Measurements from ENCODE around the gene GREM1. TPM values are rescaled to one million over a fixed set of nuclear protein-coding genes. Genes with fewer than 3 reads are reported as not detected.

Gene GREM1
- total and polyA plus RNA-seq, 2 experiments from 2014 or later, result 0.27 to 1.0 TPM

DNA sequence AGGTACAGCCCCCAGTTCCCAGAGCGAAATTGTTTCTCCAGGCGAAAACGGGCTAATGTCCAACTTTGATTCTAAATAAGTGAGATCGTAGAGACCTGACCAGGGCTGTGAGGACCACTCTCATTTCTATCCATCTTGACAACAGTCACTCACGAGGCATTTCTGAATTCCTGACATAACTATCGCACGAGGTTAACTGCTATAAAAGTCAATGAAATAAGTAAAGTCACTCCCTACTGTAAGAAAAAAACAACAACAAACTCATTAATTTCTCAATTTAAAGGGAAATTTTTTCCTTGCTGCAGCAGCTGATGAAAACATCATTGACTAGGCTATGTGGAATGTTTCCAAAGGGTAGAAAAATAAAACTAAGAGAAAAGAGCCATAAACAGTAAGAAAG, 69.1 kb downstream of the GREM1 start (continued):
- TF ChIP-seq, protein P1, sequence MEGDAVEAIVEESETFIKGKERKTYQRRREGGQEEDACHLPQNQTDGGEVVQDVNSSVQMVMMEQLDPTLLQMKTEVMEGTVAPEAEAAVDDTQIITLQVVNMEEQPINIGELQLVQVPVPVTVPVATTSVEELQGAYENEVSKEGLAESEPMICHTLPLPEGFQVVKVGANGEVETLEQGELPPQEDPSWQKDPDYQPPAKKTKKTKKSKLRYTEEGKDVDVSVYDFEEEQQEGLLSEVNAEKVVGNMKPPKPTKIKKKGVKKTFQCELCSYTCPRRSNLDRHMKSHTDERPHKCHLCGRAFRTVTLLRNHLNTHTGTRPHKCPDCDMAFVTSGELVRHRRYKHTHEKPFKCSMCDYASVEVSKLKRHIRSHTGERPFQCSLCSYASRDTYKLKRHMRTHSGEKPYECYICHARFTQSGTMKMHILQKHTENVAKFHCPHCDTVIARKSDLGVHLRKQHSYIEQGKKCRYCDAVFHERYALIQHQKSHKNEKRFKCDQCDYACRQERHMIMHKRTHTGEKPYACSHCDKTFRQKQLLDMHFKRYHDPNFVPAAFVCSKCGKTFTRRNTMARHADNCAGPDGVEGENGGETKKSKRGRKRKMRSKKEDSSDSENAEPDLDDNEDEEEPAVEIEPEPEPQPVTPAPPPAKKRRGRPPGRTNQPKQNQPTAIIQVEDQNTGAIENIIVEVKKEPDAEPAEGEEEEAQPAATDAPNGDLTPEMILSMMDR (conservative IDR thresholded peaks at IDR 0.05; ENCODE audit: low read depth in 2 of 2), result no peak
- TF ChIP-seq STAT1 (IDR thresholded peaks at IDR 0.05; ENCODE audit: unreplicated experiment) (no peak), EZH2 (IDR thresholded peaks at IDR 0.05; ENCODE audit: low read depth, unreplicated experiment) (no peak), POLR2AphosphoS5 (IDR thresholded peaks at IDR 0.05; ENCODE audit: low read depth) (no peak), CREB1 (CRISPR knock-in tag; IDR thresholded peaks at IDR 0.05; ENCODE audit: low read depth) (no peak), ZNF114 (CRISPR knock-in tag; IDR thresholded peaks at IDR 0.05) (no peak), NANOG (IDR thresholded peaks at IDR 0.05; ENCODE audit: borderline replicate concordance) (no peak), JUNB (IDR thresholded peaks at IDR 0.05; ENCODE audit: unreplicated experiment) (no peak), ZNF331 (CRISPR knock-in tag; IDR thresholded peaks at IDR 0.05; ENCODE audit: low read depth) (no peak)
- TF ChIP-seq, protein P2, sequence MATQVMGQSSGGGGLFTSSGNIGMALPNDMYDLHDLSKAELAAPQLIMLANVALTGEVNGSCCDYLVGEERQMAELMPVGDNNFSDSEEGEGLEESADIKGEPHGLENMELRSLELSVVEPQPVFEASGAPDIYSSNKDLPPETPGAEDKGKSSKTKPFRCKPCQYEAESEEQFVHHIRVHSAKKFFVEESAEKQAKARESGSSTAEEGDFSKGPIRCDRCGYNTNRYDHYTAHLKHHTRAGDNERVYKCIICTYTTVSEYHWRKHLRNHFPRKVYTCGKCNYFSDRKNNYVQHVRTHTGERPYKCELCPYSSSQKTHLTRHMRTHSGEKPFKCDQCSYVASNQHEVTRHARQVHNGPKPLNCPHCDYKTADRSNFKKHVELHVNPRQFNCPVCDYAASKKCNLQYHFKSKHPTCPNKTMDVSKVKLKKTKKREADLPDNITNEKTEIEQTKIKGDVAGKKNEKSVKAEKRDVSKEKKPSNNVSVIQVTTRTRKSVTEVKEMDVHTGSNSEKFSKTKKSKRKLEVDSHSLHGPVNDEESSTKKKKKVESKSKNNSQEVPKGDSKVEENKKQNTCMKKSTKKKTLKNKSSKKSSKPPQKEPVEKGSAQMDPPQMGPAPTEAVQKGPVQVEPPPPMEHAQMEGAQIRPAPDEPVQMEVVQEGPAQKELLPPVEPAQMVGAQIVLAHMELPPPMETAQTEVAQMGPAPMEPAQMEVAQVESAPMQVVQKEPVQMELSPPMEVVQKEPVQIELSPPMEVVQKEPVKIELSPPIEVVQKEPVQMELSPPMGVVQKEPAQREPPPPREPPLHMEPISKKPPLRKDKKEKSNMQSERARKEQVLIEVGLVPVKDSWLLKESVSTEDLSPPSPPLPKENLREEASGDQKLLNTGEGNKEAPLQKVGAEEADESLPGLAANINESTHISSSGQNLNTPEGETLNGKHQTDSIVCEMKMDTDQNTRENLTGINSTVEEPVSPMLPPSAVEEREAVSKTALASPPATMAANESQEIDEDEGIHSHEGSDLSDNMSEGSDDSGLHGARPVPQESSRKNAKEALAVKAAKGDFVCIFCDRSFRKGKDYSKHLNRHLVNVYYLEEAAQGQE (IDR thresholded peaks at IDR 0.05; ENCODE audit: unreplicated experiment), result no peak

DNA sequence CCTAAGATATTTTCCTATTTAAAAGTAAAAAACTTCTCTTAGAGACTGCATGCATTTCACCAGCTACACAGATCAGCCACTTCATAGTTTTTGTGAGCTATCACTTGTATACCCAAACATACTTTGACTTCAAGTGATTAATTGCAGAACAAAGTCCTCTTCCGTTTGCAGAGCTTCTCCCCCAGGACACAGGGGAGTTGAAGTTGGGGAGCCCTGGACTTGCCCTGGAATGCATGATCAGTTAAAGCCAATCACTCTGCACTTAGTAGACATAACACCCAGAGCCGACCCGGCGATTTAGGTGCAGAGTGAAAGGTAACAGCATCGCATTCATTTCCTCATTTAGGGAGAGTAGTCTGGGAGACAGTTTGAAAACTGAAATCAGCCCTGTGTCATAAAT, 70.1 kb downstream of the GREM1 start:
- Mint-ChIP-seq H3K36me3 (ENCODE audit: low read depth) (no peaks in the 10 kb centered on the region), H3K27ac (no peak overlapping the region), H3K4me3 (no peak overlapping the region), H3K9me3 (no peaks in the 10 kb centered on the region), H3K27me3 (ENCODE audit: insufficient read depth, low read depth, poor library complexity) (peaks cover 2% of the 10 kb centered on the region), H3K4me1 (peaks cover 13% of the 10 kb centered on the region)
- Histone ChIP-seq H2AFZ (0 out of 2 replicates have a peak overlapping the region, but pooled peaks have one; percentile 49), H3K36me3 (ENCODE audit: insufficient read depth) (no peaks in the 10 kb centered on the region), H3K9me2 (ENCODE audit: insufficient read depth) (no peaks in the 10 kb centered on the region), H4K20me1 (replicated peaks; ENCODE audit: insufficient read depth) (no peaks in the 10 kb centered on the region), H3K27ac (ENCODE audit: low read depth) (no peak overlapping the region), H3F3A (replicated peaks; ENCODE audit: low read depth) (no peaks in the 10 kb centered on the region), H3K4me2 (no peak overlapping the region), H3K4me1 (ENCODE audit: insufficient read depth) (peaks cover 10% of the 10 kb centered on the region; the same call in 1 of the 2 replicates), H3K79me2 (replicated peaks; ENCODE audit: insufficient read depth) (no peaks in the 10 kb centered on the region), H3K4me3 (no peak overlapping the region), H3K27me3 (ENCODE audit: insufficient read depth) (no peaks in the 10 kb centered on the region)
- DNase-seq (ENCODE audit: low spot score), result no peak
- ATAC-seq, result no peak
- TF ChIP-seq STAT1 (IDR thresholded peaks at IDR 0.05; ENCODE audit: unreplicated experiment) (no peak), EZH2 (IDR thresholded peaks at IDR 0.05; ENCODE audit: low read depth, unreplicated experiment) (no peak), CREB1 (CRISPR knock-in tag; IDR thresholded peaks at IDR 0.05; ENCODE audit: low read depth) (no peak)
- TF ChIP-seq, protein P3, sequence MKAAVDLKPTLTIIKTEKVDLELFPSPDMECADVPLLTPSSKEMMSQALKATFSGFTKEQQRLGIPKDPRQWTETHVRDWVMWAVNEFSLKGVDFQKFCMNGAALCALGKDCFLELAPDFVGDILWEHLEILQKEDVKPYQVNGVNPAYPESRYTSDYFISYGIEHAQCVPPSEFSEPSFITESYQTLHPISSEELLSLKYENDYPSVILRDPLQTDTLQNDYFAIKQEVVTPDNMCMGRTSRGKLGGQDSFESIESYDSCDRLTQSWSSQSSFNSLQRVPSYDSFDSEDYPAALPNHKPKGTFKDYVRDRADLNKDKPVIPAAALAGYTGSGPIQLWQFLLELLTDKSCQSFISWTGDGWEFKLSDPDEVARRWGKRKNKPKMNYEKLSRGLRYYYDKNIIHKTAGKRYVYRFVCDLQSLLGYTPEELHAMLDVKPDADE (IDR thresholded peaks at IDR 0.05), result no peak
- TF ChIP-seq, protein P4, sequence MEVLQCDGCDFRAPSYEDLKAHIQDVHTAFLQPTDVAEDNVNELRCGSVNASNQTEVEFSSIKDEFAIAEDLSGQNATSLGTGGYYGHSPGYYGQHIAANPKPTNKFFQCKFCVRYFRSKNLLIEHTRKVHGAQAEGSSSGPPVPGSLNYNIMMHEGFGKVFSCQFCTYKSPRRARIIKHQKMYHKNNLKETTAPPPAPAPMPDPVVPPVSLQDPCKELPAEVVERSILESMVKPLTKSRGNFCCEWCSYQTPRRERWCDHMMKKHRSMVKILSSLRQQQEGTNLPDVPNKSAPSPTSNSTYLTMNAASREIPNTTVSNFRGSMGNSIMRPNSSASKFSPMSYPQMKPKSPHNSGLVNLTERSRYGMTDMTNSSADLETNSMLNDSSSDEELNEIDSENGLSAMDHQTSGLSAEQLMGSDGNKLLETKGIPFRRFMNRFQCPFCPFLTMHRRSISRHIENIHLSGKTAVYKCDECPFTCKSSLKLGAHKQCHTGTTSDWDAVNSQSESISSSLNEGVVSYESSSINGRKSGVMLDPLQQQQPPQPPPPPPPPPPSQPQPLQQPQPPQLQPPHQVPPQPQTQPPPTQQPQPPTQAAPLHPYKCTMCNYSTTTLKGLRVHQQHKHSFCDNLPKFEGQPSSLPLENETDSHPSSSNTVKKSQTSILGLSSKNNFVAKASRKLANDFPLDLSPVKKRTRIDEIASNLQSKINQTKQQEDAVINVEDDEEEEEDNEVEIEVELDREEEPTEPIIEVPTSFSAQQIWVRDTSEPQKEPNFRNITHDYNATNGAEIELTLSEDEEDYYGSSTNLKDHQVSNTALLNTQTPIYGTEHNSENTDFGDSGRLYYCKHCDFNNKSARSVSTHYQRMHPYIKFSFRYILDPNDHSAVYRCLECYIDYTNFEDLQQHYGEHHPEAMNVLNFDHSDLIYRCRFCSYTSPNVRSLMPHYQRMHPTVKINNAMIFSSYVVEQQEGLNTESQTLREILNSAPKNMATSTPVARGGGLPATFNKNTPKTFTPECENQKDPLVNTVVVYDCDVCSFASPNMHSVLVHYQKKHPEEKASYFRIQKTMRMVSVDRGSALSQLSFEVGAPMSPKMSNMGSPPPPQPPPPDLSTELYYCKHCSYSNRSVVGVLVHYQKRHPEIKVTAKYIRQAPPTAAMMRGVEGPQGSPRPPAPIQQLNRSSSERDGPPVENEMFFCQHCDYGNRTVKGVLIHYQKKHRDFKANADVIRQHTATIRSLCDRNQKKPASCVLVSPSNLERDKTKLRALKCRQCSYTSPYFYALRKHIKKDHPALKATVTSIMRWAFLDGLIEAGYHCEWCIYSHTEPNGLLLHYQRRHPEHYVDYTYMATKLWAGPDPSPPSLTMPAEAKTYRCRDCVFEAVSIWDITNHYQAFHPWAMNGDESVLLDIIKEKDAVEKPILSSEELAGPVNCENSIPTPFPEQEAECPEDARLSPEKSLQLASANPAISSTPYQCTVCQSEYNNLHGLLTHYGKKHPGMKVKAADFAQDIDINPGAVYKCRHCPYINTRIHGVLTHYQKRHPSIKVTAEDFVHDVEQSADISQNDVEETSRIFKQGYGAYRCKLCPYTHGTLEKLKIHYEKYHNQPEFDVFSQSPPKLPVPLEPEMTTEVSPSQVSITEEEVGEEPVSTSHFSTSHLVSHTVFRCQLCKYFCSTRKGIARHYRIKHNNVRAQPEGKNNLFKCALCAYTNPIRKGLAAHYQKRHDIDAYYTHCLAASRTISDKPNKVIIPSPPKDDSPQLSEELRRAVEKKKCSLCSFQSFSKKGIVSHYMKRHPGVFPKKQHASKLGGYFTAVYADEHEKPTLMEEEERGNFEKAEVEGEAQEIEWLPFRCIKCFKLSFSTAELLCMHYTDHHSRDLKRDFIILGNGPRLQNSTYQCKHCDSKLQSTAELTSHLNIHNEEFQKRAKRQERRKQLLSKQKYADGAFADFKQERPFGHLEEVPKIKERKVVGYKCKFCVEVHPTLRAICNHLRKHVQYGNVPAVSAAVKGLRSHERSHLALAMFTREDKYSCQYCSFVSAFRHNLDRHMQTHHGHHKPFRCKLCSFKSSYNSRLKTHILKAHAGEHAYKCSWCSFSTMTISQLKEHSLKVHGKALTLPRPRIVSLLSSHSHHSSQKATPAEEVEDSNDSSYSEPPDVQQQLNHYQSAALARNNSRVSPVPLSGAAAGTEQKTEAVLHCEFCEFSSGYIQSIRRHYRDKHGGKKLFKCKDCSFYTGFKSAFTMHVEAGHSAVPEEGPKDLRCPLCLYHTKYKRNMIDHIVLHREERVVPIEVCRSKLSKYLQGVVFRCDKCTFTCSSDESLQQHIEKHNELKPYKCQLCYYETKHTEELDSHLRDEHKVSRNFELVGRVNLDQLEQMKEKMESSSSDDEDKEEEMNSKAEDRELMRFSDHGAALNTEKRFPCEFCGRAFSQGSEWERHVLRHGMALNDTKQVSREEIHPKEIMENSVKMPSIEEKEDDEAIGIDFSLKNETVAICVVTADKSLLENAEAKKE (CRISPR knock-in tag; IDR thresholded peaks at IDR 0.05), result no peak

Measured in GM23338 (cell line).